ENCODE results near the gene MEF2D.

DNA sequence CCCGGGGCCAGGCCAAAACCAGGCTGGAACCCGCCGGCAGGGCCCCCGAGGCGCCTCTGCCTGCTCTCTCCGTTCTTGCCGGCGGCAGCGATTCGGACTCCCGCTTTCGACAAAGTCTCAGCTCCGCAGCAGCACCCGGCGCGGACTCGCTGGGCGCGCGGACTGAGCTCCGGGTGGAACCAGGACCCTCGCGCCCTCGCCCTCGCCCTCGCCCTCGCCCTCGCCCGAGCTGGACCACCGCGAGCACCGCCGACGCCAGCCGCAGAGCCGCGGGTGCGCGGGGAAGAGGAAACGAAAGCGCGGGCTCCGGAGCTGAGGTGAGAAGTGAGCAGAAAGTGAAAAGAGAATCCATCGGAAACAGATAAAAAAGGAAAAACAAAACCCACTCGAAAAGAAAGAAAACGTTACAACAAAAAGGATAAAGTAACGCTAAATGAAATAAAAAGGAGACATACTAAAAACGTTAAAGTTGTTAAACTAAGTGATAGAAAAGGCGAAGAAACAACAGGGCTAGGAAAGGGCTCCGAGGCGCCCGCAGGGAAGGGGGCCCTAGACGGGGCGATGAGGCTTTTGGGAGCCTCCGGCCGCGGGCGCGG lies 64.9 kb downstream of the MEF2D start:
- TF ChIP-seq TAF1 (IDR thresholded peaks at IDR 0.05; ENCODE audit: low read depth) (no peak), CEBPB (IDR thresholded peaks at IDR 0.05) (no peak), TEAD4 (IDR thresholded peaks at IDR 0.05) (no peak), EP300 (IDR thresholded peaks at IDR 0.05; ENCODE audit: borderline replicate concordance) (no peak), RAD21 (IDR thresholded peaks at IDR 0.05; ENCODE audit: low read depth) (no peak), USF1 (IDR thresholded peaks at IDR 0.05) (no peak), CREB1 (IDR thresholded peaks at IDR 0.05; ENCODE audit: low read depth) (no peak), YY1 (IDR thresholded peaks at IDR 0.05; ENCODE audit: low read depth) (no peak), TCF12 (IDR thresholded peaks at IDR 0.05; ENCODE audit: low read depth) (no peak), EGR1 (IDR thresholded peaks at IDR 0.05) (no peak)
- TF ChIP-seq, protein P1, sequence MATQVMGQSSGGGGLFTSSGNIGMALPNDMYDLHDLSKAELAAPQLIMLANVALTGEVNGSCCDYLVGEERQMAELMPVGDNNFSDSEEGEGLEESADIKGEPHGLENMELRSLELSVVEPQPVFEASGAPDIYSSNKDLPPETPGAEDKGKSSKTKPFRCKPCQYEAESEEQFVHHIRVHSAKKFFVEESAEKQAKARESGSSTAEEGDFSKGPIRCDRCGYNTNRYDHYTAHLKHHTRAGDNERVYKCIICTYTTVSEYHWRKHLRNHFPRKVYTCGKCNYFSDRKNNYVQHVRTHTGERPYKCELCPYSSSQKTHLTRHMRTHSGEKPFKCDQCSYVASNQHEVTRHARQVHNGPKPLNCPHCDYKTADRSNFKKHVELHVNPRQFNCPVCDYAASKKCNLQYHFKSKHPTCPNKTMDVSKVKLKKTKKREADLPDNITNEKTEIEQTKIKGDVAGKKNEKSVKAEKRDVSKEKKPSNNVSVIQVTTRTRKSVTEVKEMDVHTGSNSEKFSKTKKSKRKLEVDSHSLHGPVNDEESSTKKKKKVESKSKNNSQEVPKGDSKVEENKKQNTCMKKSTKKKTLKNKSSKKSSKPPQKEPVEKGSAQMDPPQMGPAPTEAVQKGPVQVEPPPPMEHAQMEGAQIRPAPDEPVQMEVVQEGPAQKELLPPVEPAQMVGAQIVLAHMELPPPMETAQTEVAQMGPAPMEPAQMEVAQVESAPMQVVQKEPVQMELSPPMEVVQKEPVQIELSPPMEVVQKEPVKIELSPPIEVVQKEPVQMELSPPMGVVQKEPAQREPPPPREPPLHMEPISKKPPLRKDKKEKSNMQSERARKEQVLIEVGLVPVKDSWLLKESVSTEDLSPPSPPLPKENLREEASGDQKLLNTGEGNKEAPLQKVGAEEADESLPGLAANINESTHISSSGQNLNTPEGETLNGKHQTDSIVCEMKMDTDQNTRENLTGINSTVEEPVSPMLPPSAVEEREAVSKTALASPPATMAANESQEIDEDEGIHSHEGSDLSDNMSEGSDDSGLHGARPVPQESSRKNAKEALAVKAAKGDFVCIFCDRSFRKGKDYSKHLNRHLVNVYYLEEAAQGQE (IDR thresholded peaks at IDR 0.05; ENCODE audit: low read depth) = no peak
- TF ChIP-seq, protein P2, sequence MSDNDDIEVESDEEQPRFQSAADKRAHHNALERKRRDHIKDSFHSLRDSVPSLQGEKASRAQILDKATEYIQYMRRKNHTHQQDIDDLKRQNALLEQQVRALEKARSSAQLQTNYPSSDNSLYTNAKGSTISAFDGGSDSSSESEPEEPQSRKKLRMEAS (IDR thresholded peaks at IDR 0.05) = no peak
